GM23338 (cell line): ENCODE data around the gene HHIP.

Experiments used
- CREB1 ChIP-seq: fragments of 250-450 bp; sonication (Bioruptor Pico); IDR thresholded peaks from 2 replicates; pipeline ENCODE4 v1.5.0; 2020; ENCODE audit warnings: low read depth, mild to moderate bottlenecking, moderate library complexity
- EZH2 ChIP-seq: fragments of 200-600 bp; sonication (generic); IDR thresholded peaks from one replicate; pipeline ENCODE4 v1.8.0; 2017; ENCODE audit warnings: antibody characterized with exemption, mild to moderate bottlenecking, low read depth; ENCODE audit not compliant: unreplicated experiment
- EZH2phosphoT487 ChIP-seq: fragments of 200-600 bp; sonication (generic); IDR thresholded peaks from one replicate; pipeline ENCODE4 v1.8.1; 2018; ENCODE audit warnings: antibody characterized with exemption; ENCODE audit not compliant: unreplicated experiment
- TF ChIP-seq, protein P1 (sequence below), 2 experiments: fragments of 200-600 bp in 1 of 2; sonication (generic) in 1 of 2; conservative IDR thresholded peaks; 2 replicates each; pipeline versions ENCODE4 v1.5.1 to v1.6.1; 2016 to 2017; ENCODE audit warnings: antibody characterized with exemption in 2 of 2, low read depth in 2 of 2, mild to moderate bottlenecking in 2 of 2, moderate library complexity in 1 of 2

DNA sequence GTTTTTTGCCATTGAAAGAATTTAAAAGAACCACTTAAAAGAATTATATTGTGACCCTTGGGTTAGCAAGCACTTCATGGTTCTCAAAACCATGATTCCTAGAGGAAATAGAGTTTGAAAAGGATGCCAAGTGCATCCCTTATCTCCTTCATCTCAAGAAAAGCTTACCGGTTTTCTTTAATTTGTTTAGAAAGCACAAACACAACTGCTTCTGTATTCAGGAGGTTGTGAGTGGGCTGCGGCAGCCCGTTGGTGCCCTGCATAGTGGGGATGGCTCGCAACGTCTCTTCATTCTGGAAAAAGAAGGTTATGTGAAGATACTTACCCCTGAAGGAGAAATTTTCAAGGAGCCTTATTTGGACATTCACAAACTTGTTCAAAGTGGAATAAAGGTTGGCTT is 13.5 kb downstream of the HHIP start:
- TF ChIP-seq EZH2: no peak
- TF ChIP-seq, protein P1, sequence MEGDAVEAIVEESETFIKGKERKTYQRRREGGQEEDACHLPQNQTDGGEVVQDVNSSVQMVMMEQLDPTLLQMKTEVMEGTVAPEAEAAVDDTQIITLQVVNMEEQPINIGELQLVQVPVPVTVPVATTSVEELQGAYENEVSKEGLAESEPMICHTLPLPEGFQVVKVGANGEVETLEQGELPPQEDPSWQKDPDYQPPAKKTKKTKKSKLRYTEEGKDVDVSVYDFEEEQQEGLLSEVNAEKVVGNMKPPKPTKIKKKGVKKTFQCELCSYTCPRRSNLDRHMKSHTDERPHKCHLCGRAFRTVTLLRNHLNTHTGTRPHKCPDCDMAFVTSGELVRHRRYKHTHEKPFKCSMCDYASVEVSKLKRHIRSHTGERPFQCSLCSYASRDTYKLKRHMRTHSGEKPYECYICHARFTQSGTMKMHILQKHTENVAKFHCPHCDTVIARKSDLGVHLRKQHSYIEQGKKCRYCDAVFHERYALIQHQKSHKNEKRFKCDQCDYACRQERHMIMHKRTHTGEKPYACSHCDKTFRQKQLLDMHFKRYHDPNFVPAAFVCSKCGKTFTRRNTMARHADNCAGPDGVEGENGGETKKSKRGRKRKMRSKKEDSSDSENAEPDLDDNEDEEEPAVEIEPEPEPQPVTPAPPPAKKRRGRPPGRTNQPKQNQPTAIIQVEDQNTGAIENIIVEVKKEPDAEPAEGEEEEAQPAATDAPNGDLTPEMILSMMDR (conservative IDR thresholded peaks at IDR 0.05; ENCODE audit: low read depth in 2 of 2): no peak
- TF ChIP-seq EZH2phosphoT487: no peak
- TF ChIP-seq CREB1 (CRISPR knock-in tag): no peak
